Rectal smooth muscle tissue (tissue), 1 donor: ENCODE data around the gene ADAMTSL5.
"Not testable (repeated sequence)": the region's sequence is repeated elsewhere in the genome, so short reads cannot be mapped to it uniquely, and the experiment has no call there.

Experiments
- H3K27ac ChIP-seq: one replicate; pipeline ENCODE4 v1.7.0; 2013; ENCODE audit warnings: low read depth, low read length, inconsistent platforms
- H3K27me3 ChIP-seq: one replicate; pipeline ENCODE4 v1.7.0; 2013; ENCODE audit warnings: low read length; ENCODE audit not compliant: control insufficient read depth, insufficient read depth
- H3K36me3 ChIP-seq: one replicate; pipeline ENCODE4 v1.7.0; 2013; ENCODE audit warnings: low read length; ENCODE audit not compliant: control insufficient read depth, insufficient read depth
- H3K4me1 ChIP-seq: one replicate; pipeline ENCODE4 v1.7.0; 2013; ENCODE audit warnings: low read length; ENCODE audit not compliant: control insufficient read depth, insufficient read depth
- H3K4me3 ChIP-seq: one replicate; pipeline ENCODE4 v1.7.0; 2013; ENCODE audit warnings: low read length
- H3K9ac ChIP-seq: one replicate; pipeline ENCODE4 v1.7.0; 2013; ENCODE audit warnings: low read length

Gene ADAMTSL5

GRCh38 chr19:1526979-1527649, 14.3 kb upstream of the ADAMTSL5 start:
- Histone ChIP-seq H3K27ac (no peak overlapping the region), H3K9ac (no peak overlapping the region), H3K4me1 (no peaks in the 10 kb centered on the region), H3K4me3 (no peak overlapping the region), H3K36me3 (no peaks in the 10 kb centered on the region), H3K27me3 (peaks cover 26% of the 10 kb centered on the region)

DNA sequence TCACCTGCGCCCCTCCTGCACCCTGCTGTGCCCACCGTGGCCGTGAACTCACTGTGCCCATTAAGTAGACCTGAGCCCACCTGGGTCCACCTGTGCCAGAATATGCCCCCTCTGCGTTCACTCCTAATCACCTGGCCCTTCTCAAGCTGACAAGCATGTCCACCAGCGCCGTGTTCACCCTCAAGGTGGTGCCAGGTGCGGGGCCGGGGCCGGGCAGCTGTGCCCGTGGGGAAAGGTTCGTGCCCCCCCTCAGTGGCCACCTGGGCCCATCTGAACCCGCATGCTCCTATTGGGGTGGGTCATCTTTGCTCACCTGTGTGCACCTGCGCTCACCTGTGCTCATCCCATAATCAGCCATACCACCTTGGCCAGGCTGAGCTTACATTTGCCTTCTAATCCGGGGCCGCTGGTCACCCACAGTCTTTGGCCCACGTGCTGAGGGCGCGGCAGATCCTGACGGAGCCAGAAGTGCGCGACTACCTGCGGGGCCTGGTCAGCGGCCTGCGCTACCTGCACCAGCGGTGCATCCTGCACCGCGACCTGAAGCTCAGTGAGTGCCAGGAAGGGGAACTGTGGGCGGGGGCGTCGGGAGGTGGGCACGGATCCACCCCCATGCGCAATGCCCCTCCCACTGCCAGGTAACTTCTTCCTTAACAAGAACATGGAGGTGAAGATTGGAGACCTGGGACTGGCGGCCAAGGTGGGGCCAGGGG, 13.4 kb upstream of the ADAMTSL5 start:
- Histone ChIP-seq H3K27ac (no peak overlapping the region), H3K27me3 (peaks cover 26% of the 10 kb centered on the region), H3K9ac (no peak overlapping the region), H3K36me3 (no peaks in the 10 kb centered on the region), H3K4me3 (no peak overlapping the region), H3K4me1 (peaks cover 6% of the 10 kb centered on the region)

GRCh38 chr19:1525343-1525742, 12.5 kb upstream of the ADAMTSL5 start:
- H3K9ac ChIP-seq: no peak overlapping the region
- peaks cover 26% of the 10 kb centered on the region for H3K27me3 ChIP-seq
- peaks cover 6% of the 10 kb centered on the region for H3K4me1 ChIP-seq
- H3K4me3 ChIP-seq: no peak overlapping the region
- no peaks in the 10 kb centered on the region for H3K36me3 ChIP-seq
- H3K27ac ChIP-seq: no peak overlapping the region

DNA sequence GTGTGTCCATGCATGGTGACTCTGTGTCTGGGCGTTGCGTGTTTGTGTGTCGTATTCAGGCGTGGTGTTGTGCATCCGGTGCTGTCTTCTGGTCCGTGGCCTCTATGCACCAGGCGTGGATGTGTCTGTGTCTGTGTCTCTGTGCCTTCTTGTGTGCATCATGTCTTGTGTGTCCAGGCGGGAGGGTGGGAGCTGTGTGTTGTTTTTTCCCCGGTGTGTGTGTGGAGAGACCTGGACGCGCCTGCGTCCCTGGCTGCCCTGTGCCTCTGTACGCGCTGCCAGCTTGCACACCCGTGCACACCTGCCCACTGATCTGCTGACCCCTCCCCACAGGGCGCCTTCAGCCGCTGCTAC, 12.1 kb upstream of the ADAMTSL5 start:
- no peaks in the 10 kb centered on the region for H3K36me3 ChIP-seq
- H3K27ac ChIP-seq: no peak overlapping the region
- peaks cover 6% of the 10 kb centered on the region for H3K4me1 ChIP-seq
- H3K9ac ChIP-seq: no peak overlapping the region
- H3K4me3 ChIP-seq: no peak overlapping the region
- peaks cover 26% of the 10 kb centered on the region for H3K27me3 ChIP-seq

GRCh38 chr19:1524287-1524971, 11.6 kb upstream of the ADAMTSL5 start:
- Histone ChIP-seq H3K4me1 (peaks cover 6% of the 10 kb centered on the region), H3K4me3 (peak overlapping the region; percentile 19), H3K9ac (no peak overlapping the region), H3K36me3 (no peaks in the 10 kb centered on the region), H3K27ac (no peak overlapping the region), H3K27me3 (peaks cover 26% of the 10 kb centered on the region)

DNA sequence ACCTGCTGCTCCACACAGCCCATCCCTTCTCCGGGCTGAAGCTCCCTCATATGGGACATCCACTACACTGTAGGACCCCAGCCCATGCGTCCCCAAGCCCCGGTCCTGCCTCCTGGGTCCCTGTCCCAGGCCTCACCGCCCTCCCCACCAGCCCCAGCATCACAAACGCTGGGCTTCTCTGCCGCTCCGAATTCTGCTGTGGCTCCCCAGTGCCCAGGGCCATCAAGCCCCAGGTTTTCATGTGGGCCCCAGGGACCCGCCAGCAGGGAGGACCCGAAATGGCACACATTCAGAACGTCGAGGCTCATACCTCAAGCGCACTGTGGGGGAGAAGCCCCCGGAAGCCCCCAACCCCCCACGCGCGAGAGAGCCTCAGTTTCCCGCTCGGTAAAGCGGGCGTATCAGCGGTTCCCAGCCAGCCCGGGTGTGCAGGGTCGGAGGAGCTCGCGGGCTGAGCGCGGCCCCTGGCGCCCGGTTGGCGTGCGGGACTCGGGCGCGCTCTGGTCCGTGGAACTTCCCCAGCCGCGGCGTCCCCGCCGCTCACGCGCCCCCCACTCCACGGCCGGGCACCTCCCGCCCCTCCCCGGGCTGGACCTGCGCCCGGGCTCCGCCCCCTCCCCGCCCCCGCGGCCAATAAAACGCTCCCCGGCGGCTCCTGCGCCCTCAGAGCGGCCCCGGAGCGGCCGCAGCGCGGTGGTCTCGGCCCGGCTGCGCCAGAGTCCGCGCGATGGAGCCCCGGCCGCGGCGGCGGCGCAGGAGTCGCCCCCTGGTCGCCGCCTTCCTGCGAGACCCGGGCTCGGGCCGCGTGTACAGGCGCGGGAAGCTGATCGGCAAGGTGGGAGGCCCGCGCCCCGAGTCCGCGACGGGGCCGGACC, 10.8 kb upstream of the ADAMTSL5 start, which contains the start of gene PLK5:
Gene PLK5 (plus strand): TSS at position 666 of the 875 bp plus-strand sequence. CDS start 2,920 bp downstream, outside the sequence.
- H3K4me3 ChIP-seq: peak within 1 kb of the TSS; percentile 19
- no peak within 1 kb of the TSS for H3K9ac ChIP-seq
- peaks cover 26% of the 10 kb centered on the region for H3K27me3 ChIP-seq

DNA sequence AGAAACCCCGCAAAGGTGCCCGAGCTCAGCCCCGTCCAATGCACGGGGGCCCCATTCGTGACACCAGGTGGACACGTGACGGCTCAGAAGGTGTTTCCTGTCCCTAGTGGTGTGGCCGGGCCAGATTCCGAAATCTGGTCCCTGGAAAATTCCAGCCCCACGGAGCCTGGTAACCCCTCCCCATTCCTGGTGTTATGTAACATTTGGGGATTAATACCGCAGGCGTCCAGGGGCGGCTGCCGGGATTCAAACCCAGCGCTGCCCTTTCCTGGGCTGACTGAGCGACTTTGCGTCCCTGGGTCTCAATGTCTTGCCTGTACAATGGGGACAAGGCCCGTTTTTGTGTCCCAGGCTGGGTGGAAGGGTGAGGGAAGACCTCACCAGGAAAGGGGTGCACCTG, 10.0 kb upstream of the ADAMTSL5 start:
- Histone ChIP-seq H3K27ac (no peak overlapping the region), H3K27me3 (peaks cover 26% of the 10 kb centered on the region)

More for the DNA sequence above, 10.8 kb upstream of the ADAMTSL5 start, which contains the start of gene PLK5:
- Histone ChIP-seq H3K4me1 (peaks cover 6% of the 10 kb centered on the region), H3K27ac (no peak within 1 kb of the TSS), H3K36me3 (no peaks in the 10 kb centered on the region)

DNA sequence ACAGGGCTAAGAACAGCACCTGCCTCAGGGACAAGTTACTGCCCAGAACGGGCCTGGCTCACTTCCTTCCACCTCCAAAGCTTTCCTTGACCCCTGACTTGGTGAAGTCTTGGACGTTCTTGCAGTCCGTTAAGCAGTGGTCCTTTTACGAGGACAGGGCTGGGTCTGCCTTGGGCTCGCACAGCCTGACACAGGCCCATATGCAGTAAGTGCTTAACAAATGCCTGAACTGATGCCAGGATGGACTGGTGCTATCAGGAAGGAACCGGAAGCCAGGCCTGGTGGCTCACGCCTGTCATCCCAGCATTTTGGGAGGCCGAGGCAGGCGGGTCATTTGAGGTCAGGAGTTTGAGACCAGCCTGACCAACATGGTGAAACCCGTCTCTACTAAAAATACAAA, 9.2 kb upstream of the ADAMTSL5 start:
- Histone ChIP-seq H3K27ac (no peak overlapping the region), H3K4me1 (peaks cover 6% of the 10 kb centered on the region), H3K36me3 (no peaks in the 10 kb centered on the region), H3K4me3 (no peak overlapping the region), H3K27me3 (peaks cover 26% of the 10 kb centered on the region), H3K9ac (no peak overlapping the region)

More for the DNA sequence above, 10.0 kb upstream of the ADAMTSL5 start:
- Histone ChIP-seq H3K9ac (no peak overlapping the region), H3K36me3 (no peaks in the 10 kb centered on the region), H3K4me1 (peaks cover 6% of the 10 kb centered on the region), H3K4me3 (no peak overlapping the region)

GRCh38 chr19:1521636-1522035, 8.8 kb upstream of the ADAMTSL5 start:
- no peak overlapping the region for H3K4me3 ChIP-seq
- H3K9ac ChIP-seq: no peak overlapping the region
- H3K36me3 ChIP-seq: no peaks in the 10 kb centered on the region
- no peak overlapping the region for H3K27ac ChIP-seq
- H3K27me3 ChIP-seq: peaks cover 26% of the 10 kb centered on the region
- peaks cover 6% of the 10 kb centered on the region for H3K4me1 ChIP-seq

DNA sequence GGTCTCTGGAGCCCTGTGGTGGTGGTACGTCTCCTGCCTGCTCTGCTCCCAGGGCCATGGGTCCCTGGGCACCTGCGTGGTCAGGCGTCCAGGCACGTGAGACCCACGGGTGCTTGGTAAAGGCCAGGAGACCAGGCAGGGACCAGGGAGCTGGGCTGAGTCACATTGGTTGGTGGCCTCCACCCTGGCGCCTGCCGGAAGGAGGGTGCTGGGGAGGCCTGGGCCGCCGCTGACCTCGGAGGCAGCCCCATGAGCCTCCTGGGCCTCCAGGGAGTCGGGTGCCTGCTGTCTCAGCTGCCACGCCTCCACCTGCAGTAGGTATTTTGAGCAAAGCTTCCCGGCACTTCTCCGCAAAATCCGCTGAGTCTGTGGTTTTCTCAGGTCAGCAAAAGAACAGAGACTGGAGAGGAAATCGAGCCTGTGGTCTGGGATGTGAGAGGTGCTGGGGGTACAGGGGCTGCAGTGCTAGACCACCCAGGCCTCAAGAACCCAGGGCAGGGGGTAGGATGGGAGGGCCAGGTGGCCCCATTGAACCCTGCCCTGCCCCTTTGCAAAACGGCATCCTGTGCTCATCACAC, 7.5 kb upstream of the ADAMTSL5 start:
- Histone ChIP-seq H3K36me3 (no peaks in the 10 kb centered on the region), H3K27ac (no peak overlapping the region), H3K4me3 (no peak overlapping the region), H3K9ac (no peak overlapping the region), H3K4me1 (peaks cover 6% of the 10 kb centered on the region), H3K27me3 (peaks cover 18% of the 10 kb centered on the region)

GRCh38 chr19:1519802-1520201, 7.0 kb upstream of the ADAMTSL5 start:
- not testable (repeated sequence) for H3K36me3 ChIP-seq, H3K27ac ChIP-seq, H3K9ac ChIP-seq, H3K4me3 ChIP-seq, H3K4me1 ChIP-seq
- peaks cover 13% of the 10 kb centered on the region for H3K27me3 ChIP-seq
